ENCODE data around the gene ARSG.

The ARSG gene

GRCh38 chr17:68452724-68453290 is 161.5 kb downstream of the ARSG start:
- DNase-seq (ENCODE audit: low read depth): no peak

GRCh38 chr17:68453991-68454665 is 162.8 kb downstream of the ARSG start:
- no peak for DNase-seq (ENCODE audit: low read depth)

- no peak for DNase-seq (ENCODE audit: low read depth)
These were observed 164.6 kb downstream of the ARSG start for GRCh38 chr17:68455901-68456338.

GRCh38 chr17:68456339-68457167 is 165.3 kb downstream of the ARSG start:
- no peak for DNase-seq (ENCODE audit: low read depth)

GRCh38 chr17:68457168-68457538 is 165.9 kb downstream of the ARSG start, which contains the start of gene WIPI1:
WIPI1 (minus strand) TSS chr17:68457496; CDS start chr17:68457421, 75 bp downstream.
- DNase-seq (ENCODE audit: low read depth): no peak

GRCh38 chr17:68457539-68458259 is 166.4 kb downstream of the ARSG start:
- DNase-seq (ENCODE audit: low read depth): peak; percentile 99

- DNase-seq (ENCODE audit: low read depth): no peak
These were observed 167.2 kb downstream of the ARSG start for GRCh38 chr17:68458260-68459036.

- DNase-seq (ENCODE audit: low read depth): no peak
These were observed 167.8 kb downstream of the ARSG start for GRCh38 chr17:68459037-68459639.

- no peak for DNase-seq (ENCODE audit: low read depth)
These were observed 168.9 kb downstream of the ARSG start for GRCh38 chr17:68460146-68460545.

GRCh38 chr17:68460715-68461114 is 169.4 kb downstream of the ARSG start:
- DNase-seq (ENCODE audit: low read depth): no peak

- no peak for DNase-seq (ENCODE audit: low read depth)
These were observed 169.8 kb downstream of the ARSG start for GRCh38 chr17:68461122-68461539.

- peak; percentile 27 for DNase-seq (ENCODE audit: low read depth)
These were observed 170.3 kb downstream of the ARSG start for GRCh38 chr17:68461589-68461988.

- peak; percentile 47 for DNase-seq (ENCODE audit: low read depth)
These were observed 171.3 kb downstream of the ARSG start for GRCh38 chr17:68462381-68463210.

- DNase-seq (ENCODE audit: low read depth): no peak
These were observed 172.1 kb downstream of the ARSG start for GRCh38 chr17:68463211-68464019.

- no peak for DNase-seq (ENCODE audit: low read depth)
These were observed 177.0 kb downstream of the ARSG start for GRCh38 chr17:68468334-68468733.

- DNase-seq (ENCODE audit: low read depth): no peak
These were observed 177.5 kb downstream of the ARSG start for GRCh38 chr17:68468788-68469187.
